H9 (cell line): ENCODE data around the gene BBS12. TPM values are rescaled to one million over a fixed set of nuclear protein-coding genes. Genes with fewer than 3 reads are reported as not detected.

Experiments
- DNase-seq: peaks from one replicate; pipeline ENCODE4 v3.0.0-alpha.2; 2017
- H2AFZ ChIP-seq: one replicate; pipeline ENCODE4 v1.6.1; 2013; ENCODE audit warnings: mild to moderate bottlenecking, low read length, control low read depth, moderate library complexity
- H2AK5ac ChIP-seq: 2 replicates; pipeline ENCODE4 v1.6.1; 2013; ENCODE audit warnings: low read length, control low read depth, mixed read lengths; ENCODE audit not compliant: insufficient read length
- H2BK120ac ChIP-seq: one replicate; pipeline ENCODE4 v1.6.1; 2013; ENCODE audit warnings: low read depth, mild to moderate bottlenecking, low read length, control low read depth, inconsistent platforms; ENCODE audit not compliant: poor library complexity, severe bottlenecking
- H2BK12ac ChIP-seq: 2 replicates; pipeline ENCODE4 v1.6.1; 2013; ENCODE audit warnings: low read length, control low read depth, mixed read lengths, low read depth; ENCODE audit not compliant: insufficient read length
- H2BK15ac ChIP-seq: 2 replicates; pipeline ENCODE4 v1.6.1; 2013; ENCODE audit warnings: low read depth, low read length, control low read depth
- H2BK20ac ChIP-seq: one replicate; pipeline ENCODE4 v1.6.1; 2013; ENCODE audit warnings: low read depth, mild to moderate bottlenecking, low read length, control low read depth, inconsistent platforms; ENCODE audit not compliant: poor library complexity, severe bottlenecking
- H2BK5ac ChIP-seq: 2 replicates; pipeline ENCODE4 v1.6.1; 2013; ENCODE audit warnings: low read length, control low read depth, mixed read lengths; ENCODE audit not compliant: insufficient read length
- H3K14ac ChIP-seq: 2 replicates; pipeline ENCODE4 v1.6.1; 2013; ENCODE audit warnings: low read length, control low read depth; ENCODE audit not compliant: insufficient read depth
- H3K18ac ChIP-seq: 2 replicates; pipeline ENCODE4 v1.6.1; 2013; ENCODE audit warnings: low read depth, mild to moderate bottlenecking, mixed read lengths, low read length, control low read depth; ENCODE audit not compliant: insufficient read length
- H3K23ac ChIP-seq: 2 replicates; pipeline ENCODE4 v1.6.1; 2013; ENCODE audit warnings: low read length, control low read depth, mixed read lengths, low read depth; ENCODE audit not compliant: insufficient read length
- H3K23me2 ChIP-seq: 2 replicates; pipeline ENCODE4 v1.6.1; 2013; ENCODE audit warnings: low read depth, mild to moderate bottlenecking, mixed read lengths, low read length, control low read depth; ENCODE audit not compliant: insufficient read length, poor library complexity, severe bottlenecking
- H3K27ac ChIP-seq: 2 replicates; pipeline ENCODE4 v1.5.1; 2013; ENCODE audit warnings: low read length, control low read depth, mixed read lengths, low read depth; ENCODE audit not compliant: insufficient read length
- H3K27me3 ChIP-seq: 2 replicates; pipeline ENCODE4 v1.6.1; 2013; ENCODE audit warnings: low read length, control low read depth, inconsistent platforms; ENCODE audit not compliant: insufficient read depth
- H3K4ac ChIP-seq: 2 replicates; pipeline ENCODE4 v1.6.1; 2013; ENCODE audit warnings: low read depth, mild to moderate bottlenecking, control low read depth, inconsistent platforms, low read length, moderate library complexity
- H3K4me1 ChIP-seq: 2 replicates; pipeline ENCODE4 v1.6.1; 2013; ENCODE audit warnings: low read length, control low read depth, inconsistent platforms; ENCODE audit not compliant: insufficient read depth
- H3K4me2 ChIP-seq: 2 replicates; pipeline ENCODE4 v1.6.1; 2013; ENCODE audit warnings: low read length, control low read depth, mixed read lengths; ENCODE audit not compliant: insufficient read length, insufficient read depth
- H3K56ac ChIP-seq: 2 replicates; pipeline ENCODE4 v1.6.1; 2013; ENCODE audit warnings: low read depth, mild to moderate bottlenecking, mixed read lengths, low read length, control low read depth; ENCODE audit not compliant: insufficient read length
- H3K79me1 ChIP-seq: 2 replicates; pipeline ENCODE4 v1.6.1; 2013; ENCODE audit warnings: low read depth, mild to moderate bottlenecking, moderate library complexity, low read length, control low read depth, inconsistent platforms; ENCODE audit not compliant: insufficient read depth, poor library complexity, severe bottlenecking
- H3K79me2 ChIP-seq: 2 replicates; pipeline ENCODE4 v1.6.1; 2013; ENCODE audit warnings: low read length, control low read depth, inconsistent platforms; ENCODE audit not compliant: insufficient read depth
- H3K9ac ChIP-seq: 2 replicates; pipeline ENCODE4 v1.6.1; 2013; ENCODE audit warnings: low read length, control low read depth, mixed read lengths; ENCODE audit not compliant: insufficient read length; ENCODE audit errors: extremely low read depth
- H3K9me3 ChIP-seq: one replicate; pipeline ENCODE4 v1.6.1; 2013; ENCODE audit warnings: low read depth, low read length, inconsistent platforms; ENCODE audit not compliant: control insufficient read depth
- H3T11ph ChIP-seq: one replicate; pipeline ENCODE4 v1.6.1; 2013; ENCODE audit warnings: mild to moderate bottlenecking, low read length, control low read depth, inconsistent platforms
- H4K20me1 ChIP-seq: one replicate; pipeline ENCODE4 v1.6.1; 2013; ENCODE audit not compliant: control insufficient read depth, insufficient read length, insufficient read depth
- H4K5ac ChIP-seq: 2 replicates; pipeline ENCODE4 v1.6.1; 2013; ENCODE audit warnings: low read depth, mild to moderate bottlenecking, mixed read lengths, low read length, control low read depth; ENCODE audit not compliant: insufficient read length
- H4K8ac ChIP-seq: replicated peaks from 2 replicates; pipeline ENCODE4 v1.6.1; 2013; ENCODE audit warnings: low read length, control low read depth, mixed read lengths, low read depth; ENCODE audit not compliant: insufficient read length
- H4K91ac ChIP-seq: 2 replicates; pipeline ENCODE4 v1.6.1; 2013; ENCODE audit warnings: low read depth, mild to moderate bottlenecking, moderate library complexity, mixed read lengths, low read length, control low read depth; ENCODE audit not compliant: insufficient read length
- H3K27ac Mint-ChIP-seq, 3 experiments: 2 replicates in 2 of 3; 3 replicates in 1 of 3; pipeline ENCODE4 v1.8.0; 2020 to 2021; ENCODE audit warnings: mixed read lengths in 3 of 3, mild to moderate bottlenecking in 1 of 3, moderate library complexity in 1 of 3
- H3K27me3 Mint-ChIP-seq: 2 replicates; pipeline ENCODE4 v1.8.0; 2021; ENCODE audit warnings: low read depth, mild to moderate bottlenecking, moderate library complexity, mixed read lengths
- H3K36me3 Mint-ChIP-seq, 3 experiments: 2 replicates in 2 of 3; 3 replicates in 1 of 3; pipeline ENCODE4 v1.8.0; 2020 to 2021; ENCODE audit warnings: low read depth in 3 of 3, mixed read lengths in 3 of 3; ENCODE audit not compliant: insufficient read depth in 1 of 3
- H3K4me1 Mint-ChIP-seq, 2 experiments: 2 replicates each; pipeline ENCODE4 v1.8.0; 2020; ENCODE audit warnings: mixed read lengths in 2 of 2
- H3K4me3 Mint-ChIP-seq, 2 experiments: 2 replicates in 1 of 2; 3 replicates in 1 of 2; pipeline ENCODE4 v1.8.0; 2020 to 2021; ENCODE audit warnings: mild to moderate bottlenecking in 2 of 2, mixed read lengths in 2 of 2, moderate library complexity in 1 of 2
- H3K9me3 Mint-ChIP-seq, 2 experiments: 2 replicates in 1 of 2; 3 replicates in 1 of 2; pipeline ENCODE4 v1.8.0; 2020; ENCODE audit warnings: mild to moderate bottlenecking in 2 of 2, mixed read lengths in 2 of 2, moderate library complexity in 1 of 2
- CTCF ChIP-seq: fragments of 200-600 bp; sonication (generic); conservative IDR thresholded peaks from 3 replicates; pipeline ENCODE4 v1.8.0; 2021; ENCODE audit warnings: antibody characterized with exemption, mild to moderate bottlenecking
- total RNA-seq: library from RNA; stranded (reverse); gene quantifications from 2 replicates; pipeline ENCODE4 v1.2.1, GENCODE V29; 2021

Gene BBS12
- total RNA-seq, 1 experiment from 2014 or later = 1.2 TPM

- no peak for DNase-seq
- Histone ChIP-seq H4K20me1 (no peaks in the 10 kb centered on the region), H2AK5ac (no peak overlapping the region), H3K14ac (no peak overlapping the region), H2BK15ac (no peak overlapping the region), H4K91ac (no peak overlapping the region), H3K9me3 (no peaks in the 10 kb centered on the region), H3K9ac (no peak overlapping the region), H4K5ac (no peak overlapping the region), H3T11ph (no peak overlapping the region), H2BK5ac (no peak overlapping the region), H2BK120ac (no peak overlapping the region), H2AFZ (no peak overlapping the region), H3K56ac (no peak overlapping the region), H4K8ac (no peak overlapping the region), H3K27me3 (no peaks in the 10 kb centered on the region), H3K79me1 (no peaks in the 10 kb centered on the region), H2BK12ac (no peak overlapping the region), H3K4me2 (no peak overlapping the region), H3K23me2 (no peaks in the 10 kb centered on the region), H2BK20ac (no peak overlapping the region), H3K18ac (no peak overlapping the region), H3K79me2 (no peaks in the 10 kb centered on the region), H3K4me1 (no peaks in the 10 kb centered on the region), H3K27ac (no peak overlapping the region), H3K23ac (no peak overlapping the region), H3K4ac (no peak overlapping the region)
- Mint-ChIP-seq H3K27ac (no peak overlapping the region), H3K36me3 (no peaks in the 10 kb centered on the region), H3K9me3 (no peaks in the 10 kb centered on the region), H3K4me3 (no peak overlapping the region), H3K4me1 (peaks cover 0 to 4% of the 10 kb centered on the region in 2 experiments; a peak in 1 of 4 replicates), H3K27me3 (no peaks in the 10 kb centered on the region)
- no peak for TF ChIP-seq CTCF
These were observed 42.5 kb upstream of the BBS12 start for GRCh38 chr4:122689972-122690371.
